Measurements from ENCODE around the gene NID2.

The NID2 gene

DNA sequence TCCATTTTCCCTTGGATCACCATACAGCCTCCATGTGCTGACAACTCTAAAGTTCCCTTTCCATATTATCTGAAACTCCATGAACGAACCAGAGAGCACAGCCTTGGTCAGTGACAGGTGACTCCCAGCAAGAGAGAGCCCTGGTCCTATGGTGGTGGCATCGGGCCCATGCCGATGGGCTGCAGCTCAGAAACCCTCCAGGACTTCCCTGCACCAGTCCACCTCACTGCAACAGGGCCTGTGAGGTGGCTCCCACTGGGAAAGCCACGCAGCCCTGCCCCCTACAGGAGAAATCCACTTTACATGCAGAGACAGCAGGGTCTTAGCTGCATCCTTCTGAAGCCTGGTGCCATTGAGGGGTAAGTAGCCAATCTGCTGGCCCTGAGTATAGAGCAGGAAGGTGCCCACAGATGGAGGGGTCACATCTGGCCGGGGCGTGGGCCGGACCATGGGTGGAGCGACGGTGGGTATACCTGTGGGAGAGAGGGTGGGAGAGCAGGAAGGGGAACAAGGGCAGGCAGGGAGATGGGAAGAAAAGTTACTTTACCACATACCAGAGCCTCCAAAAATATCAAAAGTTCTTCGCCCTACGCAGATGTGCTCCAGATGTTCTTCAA, 54.8 kb downstream of the NID2 start:
- TF ChIP-seq, protein P1, sequence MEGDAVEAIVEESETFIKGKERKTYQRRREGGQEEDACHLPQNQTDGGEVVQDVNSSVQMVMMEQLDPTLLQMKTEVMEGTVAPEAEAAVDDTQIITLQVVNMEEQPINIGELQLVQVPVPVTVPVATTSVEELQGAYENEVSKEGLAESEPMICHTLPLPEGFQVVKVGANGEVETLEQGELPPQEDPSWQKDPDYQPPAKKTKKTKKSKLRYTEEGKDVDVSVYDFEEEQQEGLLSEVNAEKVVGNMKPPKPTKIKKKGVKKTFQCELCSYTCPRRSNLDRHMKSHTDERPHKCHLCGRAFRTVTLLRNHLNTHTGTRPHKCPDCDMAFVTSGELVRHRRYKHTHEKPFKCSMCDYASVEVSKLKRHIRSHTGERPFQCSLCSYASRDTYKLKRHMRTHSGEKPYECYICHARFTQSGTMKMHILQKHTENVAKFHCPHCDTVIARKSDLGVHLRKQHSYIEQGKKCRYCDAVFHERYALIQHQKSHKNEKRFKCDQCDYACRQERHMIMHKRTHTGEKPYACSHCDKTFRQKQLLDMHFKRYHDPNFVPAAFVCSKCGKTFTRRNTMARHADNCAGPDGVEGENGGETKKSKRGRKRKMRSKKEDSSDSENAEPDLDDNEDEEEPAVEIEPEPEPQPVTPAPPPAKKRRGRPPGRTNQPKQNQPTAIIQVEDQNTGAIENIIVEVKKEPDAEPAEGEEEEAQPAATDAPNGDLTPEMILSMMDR (IDR thresholded peaks at IDR 0.05; ENCODE audit: borderline replicate concordance, insufficient read depth, low read depth, low read length), result peak; percentile 47
- no peak overlapping the region for H3K4me3 ChIP-seq (ENCODE audit: low read depth, low read length)

GRCh38 chr14:52012635-52013034, 56.2 kb downstream of the NID2 start:
- H3K4me3 ChIP-seq (ENCODE audit: low read depth, low read length), result no peak overlapping the region
- TF ChIP-seq, protein P1 (IDR thresholded peaks at IDR 0.05; ENCODE audit: borderline replicate concordance, insufficient read depth, low read depth, low read length), result no peak

DNA sequence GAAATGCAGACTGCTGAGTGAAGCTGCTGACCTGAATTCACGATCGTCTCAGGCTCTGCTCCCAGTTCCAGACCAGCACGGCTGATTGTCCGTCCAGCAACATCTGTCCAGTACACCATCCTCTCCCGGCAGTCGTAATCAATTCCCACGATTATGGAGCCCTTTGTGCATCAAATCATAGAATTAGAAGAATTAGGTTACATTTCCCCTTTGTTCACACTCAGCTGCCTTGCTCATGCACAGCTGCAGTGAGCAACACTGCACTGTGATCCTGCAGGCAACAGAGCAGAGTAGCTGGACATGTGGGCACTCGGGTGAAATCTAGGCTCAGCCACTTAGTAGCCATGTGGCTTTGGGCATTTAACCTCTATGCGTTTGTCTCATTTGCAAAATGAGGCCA, 57.3 kb downstream of the NID2 start:
- TF ChIP-seq, protein P1 (IDR thresholded peaks at IDR 0.05; ENCODE audit: borderline replicate concordance, insufficient read depth, low read depth, low read length), result no peak
- H3K4me3 ChIP-seq (ENCODE audit: low read depth, low read length), result no peak overlapping the region

GRCh38 chr14:52010173-52010693, 58.6 kb downstream of the NID2 start:
- TF ChIP-seq, protein P1 (IDR thresholded peaks at IDR 0.05; ENCODE audit: borderline replicate concordance, insufficient read depth, low read depth, low read length), result no peak
- H3K4me3 ChIP-seq (ENCODE audit: low read depth, low read length), result no peak overlapping the region

DNA sequence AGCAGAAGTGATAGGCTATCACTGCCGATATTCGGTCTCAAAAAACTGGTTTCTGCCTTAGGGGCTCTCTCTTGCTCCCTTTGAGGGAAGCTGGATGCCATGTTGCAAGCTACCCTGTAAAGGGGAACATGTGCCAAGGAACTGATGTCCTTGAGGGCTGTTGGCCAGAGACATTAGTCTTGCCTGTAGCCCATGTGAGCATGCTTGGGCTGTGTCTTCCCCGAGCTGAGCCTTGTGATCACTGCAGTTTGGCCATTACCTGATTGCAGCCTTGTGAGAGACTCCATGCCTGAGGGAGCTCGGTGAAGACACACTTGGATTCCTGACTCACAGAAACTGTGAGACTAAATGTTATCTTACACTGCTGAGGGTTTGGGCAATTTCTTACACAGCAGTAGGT, 60.7 kb downstream of the NID2 start:
- TF ChIP-seq, protein P1 (IDR thresholded peaks at IDR 0.05; ENCODE audit: borderline replicate concordance, insufficient read depth, low read depth, low read length), result no peak
- H3K4me3 ChIP-seq (ENCODE audit: low read depth, low read length), result no peak overlapping the region

GRCh38 chr14:52007637-52008036, 61.2 kb downstream of the NID2 start:
- TF ChIP-seq, protein P1 (IDR thresholded peaks at IDR 0.05; ENCODE audit: borderline replicate concordance, insufficient read depth, low read depth, low read length), result no peak
- H3K4me3 ChIP-seq (ENCODE audit: low read depth, low read length), result no peak overlapping the region

GRCh38 chr14:52007211-52007610, 61.6 kb downstream of the NID2 start:
- TF ChIP-seq, protein P1 (IDR thresholded peaks at IDR 0.05; ENCODE audit: borderline replicate concordance, insufficient read depth, low read depth, low read length), result no peak
- H3K4me3 ChIP-seq (ENCODE audit: low read depth, low read length), result no peak overlapping the region
